H1 (cell line): ENCODE measurements around the gene BICRAL. TPM values are rescaled to one million over a fixed set of nuclear protein-coding genes. Genes with fewer than 3 reads are reported as not detected.
"Not testable (repeated sequence)": the region's sequence is repeated elsewhere in the genome, so short reads cannot be mapped to it uniquely, and the experiment has no call there.

Source experiments
- CTCF ChIA-PET: fragments of 300-600 bp; sonication (Branson Sonifier 250); formaldehyde crosslinking; loops from one replicate; lab custom pipeline; 2021; ENCODE audit not compliant: partially characterized antibody; lab: Charles Lee
- POLR2A ChIA-PET: fragments of 300-600 bp; sonication (Branson Sonifier 250); formaldehyde crosslinking; loops from one replicate; lab custom pipeline; 2021; ENCODE audit warnings: inconsistent platforms; ENCODE audit not compliant: partially characterized antibody; lab: Charles Lee
- DNase-seq, 2 experiments: peaks; one replicate each; pipeline versions ENCODE4 v3.0.0 to v3.0.0-alpha.2; 2010 to 2022; ENCODE audit warnings: low spot score in 2 of 2, low read depth in 1 of 2, mixed read lengths in 1 of 2
- FAIRE-seq: peaks from 2 replicates; lab custom pipeline; 2011; peaks lifted over from hg19 to GRCh38; lab: Jason Lieb, UNC
- H2AFZ ChIP-seq: 2 replicates; pipeline ENCODE4 v1.8.1; 2012; ENCODE audit warnings: low read length, inconsistent platforms
- H2AK5ac ChIP-seq: 2 replicates; pipeline ENCODE4 v1.6.1; 2013; ENCODE audit warnings: low read depth, low read length
- H2BK120ac ChIP-seq: replicated peaks from 2 replicates; pipeline ENCODE3; 2013; ENCODE audit warnings: low read depth, low read length, inconsistent platforms
- H2BK12ac ChIP-seq: 2 replicates; pipeline ENCODE4 v1.6.1; 2013; ENCODE audit warnings: low read depth, low read length
- H2BK15ac ChIP-seq: 2 replicates; pipeline ENCODE4 v1.6.1; 2013; ENCODE audit warnings: low read length
- H2BK20ac ChIP-seq: 2 replicates; pipeline ENCODE4 v1.6.1; 2013; ENCODE audit warnings: low read length
- H2BK5ac ChIP-seq: 2 replicates; pipeline ENCODE4 v1.6.1; 2013; ENCODE audit warnings: low read depth, low read length
- H3K14ac ChIP-seq: 2 replicates; pipeline ENCODE4 v1.6.1; 2013; ENCODE audit warnings: inconsistent platforms; ENCODE audit not compliant: insufficient read length
- H3K18ac ChIP-seq: 2 replicates; pipeline ENCODE4 v1.6.1; 2013; ENCODE audit warnings: low read length; ENCODE audit errors: extremely low read depth
- H3K23ac ChIP-seq: 2 replicates; pipeline ENCODE4 v1.6.1; 2013; ENCODE audit warnings: inconsistent platforms; ENCODE audit not compliant: insufficient read length
- H3K23me2 ChIP-seq: 2 replicates; pipeline ENCODE4 v1.6.1; 2013; ENCODE audit warnings: low read depth, low read length
- H3K27ac ChIP-seq: 2 replicates; pipeline ENCODE4 v1.6.1; 2011; ENCODE audit warnings: low read depth, low read length, inconsistent platforms
- H3K27me3 ChIP-seq, 4 experiments: replicated peaks in 1 of 4; 1 replicate in 1 of 4; 2 replicates in 3 of 4; pipeline versions ENCODE4 v1.6.1 to v1.8.1; 2011 to 2013; ENCODE audit warnings: low read length in 3 of 4, mild to moderate bottlenecking in 3 of 4, inconsistent platforms in 2 of 4, mixed read lengths in 2 of 4, moderate library complexity in 1 of 4; ENCODE audit not compliant: control insufficient read depth in 3 of 4, insufficient read depth in 3 of 4; ENCODE audit errors: extremely low read depth in 1 of 4
- H3K36me3 ChIP-seq, 4 experiments: 2 replicates each; pipeline versions ENCODE4 v1.6.1 to v1.8.1; 2011 to 2013; ENCODE audit warnings: mild to moderate bottlenecking in 4 of 4, low read length in 3 of 4, moderate library complexity in 2 of 4, control low read depth in 1 of 4, inconsistent platforms in 1 of 4; ENCODE audit not compliant: insufficient read depth in 4 of 4, control insufficient read depth in 2 of 4
- H3K4ac ChIP-seq: replicated peaks from 2 replicates; pipeline ENCODE3; 2013; ENCODE audit warnings: low read length, low read depth, mixed read lengths, inconsistent platforms; ENCODE audit not compliant: insufficient read length
- H3K4me1 ChIP-seq, 4 experiments: replicated peaks in 1 of 4; 1 replicate in 1 of 4; 2 replicates in 3 of 4; pipeline versions ENCODE4 v1.6.1 to v1.8.1; 2011 to 2013; ENCODE audit warnings: low read length in 3 of 4, inconsistent platforms in 2 of 4, mixed read lengths in 1 of 4; ENCODE audit not compliant: insufficient read depth in 4 of 4, control insufficient read depth in 3 of 4
- H3K4me2 ChIP-seq, 2 experiments: 2 replicates each; pipeline versions ENCODE4 v1.6.1 to v1.8.1; 2011 to 2013; ENCODE audit warnings: low read depth in 2 of 2, low read length in 2 of 2, control low read depth in 1 of 2, inconsistent platforms in 1 of 2, mild to moderate bottlenecking in 1 of 2; ENCODE audit not compliant: insufficient read depth in 1 of 2
- H3K4me3 ChIP-seq, 4 experiments: fragments of 200-600, 300-600 bp in 1 of 4; sonication (generic), shearing (Covaris generic), sonication (Bioruptor Twin) in 1 of 4; 2 replicates each; pipeline versions ENCODE4 v1.5.1 to v1.8.1; 2011 to 2016; ENCODE audit warnings: low read length in 4 of 4, low read depth in 3 of 4, control low read depth in 2 of 4, inconsistent platforms in 2 of 4, mild to moderate bottlenecking in 2 of 4, mixed read lengths in 1 of 4, moderate library complexity in 1 of 4; ENCODE audit not compliant: insufficient read depth in 2 of 4; ENCODE audit errors: extremely low read depth in 1 of 4
- H3K56ac ChIP-seq: replicated peaks from 2 replicates; pipeline ENCODE3; 2013; ENCODE audit warnings: low read depth, mild to moderate bottlenecking, mixed read lengths, low read length, inconsistent platforms; ENCODE audit not compliant: insufficient read length
- H3K79me1 ChIP-seq: 2 replicates; pipeline ENCODE4 v1.6.1; 2013; ENCODE audit warnings: low read depth, low read length, control low read depth
- H3K79me2 ChIP-seq, 2 experiments: 2 replicates each; pipeline versions ENCODE4 v1.6.1 to v1.8.1; 2012 to 2013; ENCODE audit warnings: low read length in 2 of 2, mild to moderate bottlenecking in 2 of 2, inconsistent platforms in 1 of 2; ENCODE audit not compliant: insufficient read depth in 2 of 2, control insufficient read depth in 1 of 2
- H3K9ac ChIP-seq, 4 experiments: replicated peaks in 1 of 4; 1 replicate in 1 of 4; 2 replicates in 3 of 4; pipeline versions ENCODE4 v1.6.1 to v1.8.1; 2011 to 2013; ENCODE audit warnings: low read depth in 3 of 4, low read length in 3 of 4, control low read depth in 2 of 4, mild to moderate bottlenecking in 2 of 4, moderate library complexity in 2 of 4, inconsistent platforms in 1 of 4; ENCODE audit errors: extremely low read depth in 1 of 4
- H3K9me3 ChIP-seq, 2 experiments: 2 replicates each; pipeline versions ENCODE4 v1.6.1 to v1.8.1; 2012 to 2013; ENCODE audit warnings: mild to moderate bottlenecking in 2 of 2, moderate library complexity in 2 of 2, control low read depth in 1 of 2, inconsistent platforms in 1 of 2, low read depth in 1 of 2, low read length in 1 of 2, mixed read lengths in 1 of 2; ENCODE audit not compliant: insufficient read depth in 2 of 2
- H4K20me1 ChIP-seq, 2 experiments: replicated peaks in 1 of 2; 2 replicates each; pipeline versions ENCODE3 to v1.8.1; 2011 to 2013; ENCODE audit warnings: inconsistent platforms in 2 of 2, low read length in 2 of 2, mild to moderate bottlenecking in 1 of 2; ENCODE audit not compliant: insufficient read depth in 2 of 2, control insufficient read depth in 1 of 2
- H4K5ac ChIP-seq: 2 replicates; pipeline ENCODE4 v1.6.1; 2013; ENCODE audit warnings: low read length, low read depth, mixed read lengths, inconsistent platforms; ENCODE audit not compliant: insufficient read length
- H4K8ac ChIP-seq: 2 replicates; pipeline ENCODE4 v1.8.0; 2013; ENCODE audit warnings: mild to moderate bottlenecking, moderate library complexity, low read length, inconsistent platforms; ENCODE audit not compliant: insufficient read depth; ENCODE audit errors: extremely low read depth
- H4K91ac ChIP-seq: replicated peaks from 2 replicates; pipeline ENCODE3; 2013; ENCODE audit warnings: low read length, mixed read lengths, inconsistent platforms; ENCODE audit not compliant: insufficient read length
- WGBS, 2 experiments: shearing (Covaris generic) in 1 of 2; methylation state at CpG; one replicate each; pipeline versions ENCODE4 v1.1.6 to v1.1.7; 2013 to 2015; ENCODE audit warnings: low lambda C conversion rate in 2 of 2, mixed read lengths in 2 of 2, inconsistent platforms in 1 of 2, low coverage in 1 of 2, missing lambda C conversion rate in 1 of 2; ENCODE audit not compliant: insufficient replicate concordance in 2 of 2, insufficient coverage in 1 of 2, insufficient read length in 1 of 2; ENCODE audit errors: extremely low coverage in 1 of 2, missing lambda C conversion rate in 1 of 2; 5-methylcytosine and 5-hydroxymethylcytosine counted together
- polyA plus RNA-seq, 7 experiments: library from polyadenylated mRNA; depleted of rRNA in 3 of 7; stranded (reverse) in 5 of 7; unstranded in 2 of 7; fragments of >200 nt in 5 of 7; fragments of 200-250 nt in 2 of 7; gene quantifications; 1 replicate in 5 of 7; 2 replicates in 1 of 7; 4 replicates in 1 of 7; pipeline versions ENCODE4 v1.2.1 to v1.2.3, GENCODE V29; 2011 to 2013; ENCODE audit warnings: missing spikeins in 2 of 7, mixed read lengths in 2 of 7
- total RNA-seq: library from RNA; stranded (reverse); fragmentation: NEBNext Ultra II Directional; extraction: Animal tissue kit (Norgen Biotek cat#: 25700); gene quantifications from 2 replicates; pipeline ENCODE4 v1.2.1, GENCODE V29; 2021

BICRAL gene
- total and polyA plus RNA-seq, 2 of the 8 experiments (the other 6 are each of a cell fraction or from before 2014, with no cell fraction given): 9.4 to 12.2 TPM

DNA sequence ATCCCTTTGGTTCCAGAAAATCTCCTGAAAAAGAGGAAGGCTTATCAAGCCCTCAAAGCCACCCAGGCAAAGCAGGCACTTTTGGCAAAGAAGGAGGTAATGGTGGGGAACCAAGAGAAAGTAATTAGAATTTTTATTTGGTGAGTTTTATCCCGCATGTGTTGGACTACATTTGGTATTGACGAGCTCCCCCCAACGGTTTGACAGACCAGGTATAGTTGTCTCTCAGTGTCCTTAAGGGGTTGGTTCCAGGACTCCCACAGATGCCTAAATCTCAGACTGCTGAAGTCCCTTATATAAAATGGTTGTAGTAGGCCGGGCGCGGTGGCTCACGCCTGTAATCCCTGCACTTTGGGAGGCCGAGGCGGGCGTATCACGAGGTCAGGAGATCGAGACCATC is 99.0 kb downstream of the BICRAL start:
- not testable (repeated sequence) for H3K79me1 ChIP-seq, H2AK5ac ChIP-seq, H2BK5ac ChIP-seq, DNase-seq, H3K14ac ChIP-seq, H2BK120ac ChIP-seq, H3K9me3 ChIP-seq, H2BK15ac ChIP-seq, FAIRE-seq, H3K27ac ChIP-seq, H2AFZ ChIP-seq, H3K23ac ChIP-seq, H4K91ac ChIP-seq, H4K5ac ChIP-seq, H4K8ac ChIP-seq, H2BK12ac ChIP-seq, H3K4me1 ChIP-seq, H3K23me2 ChIP-seq, H3K56ac ChIP-seq, H2BK20ac ChIP-seq, H3K27me3 ChIP-seq, H3K18ac ChIP-seq, H3K4ac ChIP-seq
- Histone ChIP-seq H3K36me3 (peaks cover 24 to 42% (median 37%) of the 10 kb centered on the region in 4 experiments), H3K4me3 (peak overlapping the region in 3 of 4 experiments; percentile 89 to 99 (median 98); a peak in 5 of 8 replicates), H3K79me2 (peaks cover 3 to 41% of the 10 kb centered on the region in 2 experiments; a peak in 3 of 4 replicates), H4K20me1 (peaks cover 3 to 14% of the 10 kb centered on the region in 2 experiments), H3K9ac (peak overlapping the region in 2 of 4 experiments; percentile 8 to 25; a peak in 3 of 7 replicates), H3K4me2 (peak overlapping the region; percentile 71 to 95; a peak in 3 of 4 replicates)
- WGBS, 2 experiments: 91% methylated on average over 12 of the region's 12 CpGs; no CpG with 5 or more reads in 1 of the 2 experiments
- POLR2A ChIA-PET: interaction anchor here (0.6 to 7.2 kb wide), 10 partner anchors 9 to 191 kb away, joined by 3 to 130 read pairs (median 6); partner anchors contain the start of genes CNPY3, KLHDC3, MEA1 and TBCC
- CTCF ChIA-PET: interaction anchor here (0.7 to 1.6 kb wide), 4 partner anchors 18 to 174 kb away, joined by 3 to 4 read pairs (median 4); no protein-coding TSS in a partner anchor
